Neutrophil (primary cell): ENCODE data around the gene FASN.

Experiments
- H3K27ac ChIP-seq: fragments of 200-600 bp; sonication (generic); 2 replicates; pipeline ENCODE4 v1.5.1; 2016; ENCODE audit warnings: mild to moderate bottlenecking, moderate library complexity
- H3K27me3 ChIP-seq: fragments of 200-600 bp; sonication (generic); 2 replicates; pipeline ENCODE4 v1.6.0; 2016; ENCODE audit warnings: mild to moderate bottlenecking
- H3K36me3 ChIP-seq: fragments of 200-600 bp; sonication (generic); 2 replicates; pipeline ENCODE4 v1.5.1; 2017
- H3K4me1 ChIP-seq, 2 experiments: fragments of 200-600 bp in 1 of 2; sonication (generic) in 1 of 2; 1 replicate in 1 of 2; 2 replicates in 1 of 2; pipeline versions ENCODE4 v1.5.1 to v1.6.1; 2013 to 2016; ENCODE audit warnings: low read depth in 1 of 2, low read length in 1 of 2, mild to moderate bottlenecking in 1 of 2, moderate library complexity in 1 of 2; ENCODE audit not compliant: control insufficient read depth in 1 of 2, insufficient read depth in 1 of 2
- H3K4me3 ChIP-seq, 2 experiments: fragments of 200-600 bp in 1 of 2; sonication (generic) in 1 of 2; 1 replicate in 1 of 2; 2 replicates in 1 of 2; pipeline ENCODE4 v1.5.1; 2013 to 2016; ENCODE audit warnings: low read depth in 1 of 2, low read length in 1 of 2, mild to moderate bottlenecking in 1 of 2, moderate library complexity in 1 of 2
- H3K9me3 ChIP-seq: fragments of 200-600 bp; sonication (generic); 2 replicates; pipeline ENCODE4 v1.5.1; 2016
- TF ChIP-seq, protein P1 (sequence below): fragments of 200-600 bp; sonication (generic); IDR thresholded peaks from 2 replicates; pipeline ENCODE4 v1.5.1; 2016; ENCODE audit warnings: antibody characterized with exemption

Gene FASN

DNA sequence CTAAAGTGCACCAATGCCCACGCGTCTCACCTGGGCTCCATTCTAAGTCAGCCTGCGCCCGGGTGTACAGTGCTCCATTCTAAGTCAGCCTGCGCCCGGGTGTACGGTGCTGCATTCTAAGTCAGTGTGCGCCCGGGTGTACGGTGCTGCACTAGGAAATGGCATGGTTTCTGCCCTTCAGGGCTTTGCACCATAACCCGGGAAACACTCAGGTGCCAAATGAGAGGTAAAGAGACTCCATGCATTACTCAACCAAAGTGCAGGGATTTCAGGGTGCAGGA, 29.2 kb upstream of the FASN start:
- H3K27ac ChIP-seq, result no peak overlapping the region
- H3K36me3 ChIP-seq, result peaks cover 7% of the 10 kb centered on the region
- no peaks in the 10 kb centered on the region for H3K27me3 ChIP-seq
- H3K9me3 ChIP-seq, result no peaks in the 10 kb centered on the region
- TF ChIP-seq, protein P1, sequence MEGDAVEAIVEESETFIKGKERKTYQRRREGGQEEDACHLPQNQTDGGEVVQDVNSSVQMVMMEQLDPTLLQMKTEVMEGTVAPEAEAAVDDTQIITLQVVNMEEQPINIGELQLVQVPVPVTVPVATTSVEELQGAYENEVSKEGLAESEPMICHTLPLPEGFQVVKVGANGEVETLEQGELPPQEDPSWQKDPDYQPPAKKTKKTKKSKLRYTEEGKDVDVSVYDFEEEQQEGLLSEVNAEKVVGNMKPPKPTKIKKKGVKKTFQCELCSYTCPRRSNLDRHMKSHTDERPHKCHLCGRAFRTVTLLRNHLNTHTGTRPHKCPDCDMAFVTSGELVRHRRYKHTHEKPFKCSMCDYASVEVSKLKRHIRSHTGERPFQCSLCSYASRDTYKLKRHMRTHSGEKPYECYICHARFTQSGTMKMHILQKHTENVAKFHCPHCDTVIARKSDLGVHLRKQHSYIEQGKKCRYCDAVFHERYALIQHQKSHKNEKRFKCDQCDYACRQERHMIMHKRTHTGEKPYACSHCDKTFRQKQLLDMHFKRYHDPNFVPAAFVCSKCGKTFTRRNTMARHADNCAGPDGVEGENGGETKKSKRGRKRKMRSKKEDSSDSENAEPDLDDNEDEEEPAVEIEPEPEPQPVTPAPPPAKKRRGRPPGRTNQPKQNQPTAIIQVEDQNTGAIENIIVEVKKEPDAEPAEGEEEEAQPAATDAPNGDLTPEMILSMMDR, result no peak
- no peaks in the 10 kb centered on the region for H3K4me1 ChIP-seq
- no peak overlapping the region for H3K4me3 ChIP-seq

DNA sequence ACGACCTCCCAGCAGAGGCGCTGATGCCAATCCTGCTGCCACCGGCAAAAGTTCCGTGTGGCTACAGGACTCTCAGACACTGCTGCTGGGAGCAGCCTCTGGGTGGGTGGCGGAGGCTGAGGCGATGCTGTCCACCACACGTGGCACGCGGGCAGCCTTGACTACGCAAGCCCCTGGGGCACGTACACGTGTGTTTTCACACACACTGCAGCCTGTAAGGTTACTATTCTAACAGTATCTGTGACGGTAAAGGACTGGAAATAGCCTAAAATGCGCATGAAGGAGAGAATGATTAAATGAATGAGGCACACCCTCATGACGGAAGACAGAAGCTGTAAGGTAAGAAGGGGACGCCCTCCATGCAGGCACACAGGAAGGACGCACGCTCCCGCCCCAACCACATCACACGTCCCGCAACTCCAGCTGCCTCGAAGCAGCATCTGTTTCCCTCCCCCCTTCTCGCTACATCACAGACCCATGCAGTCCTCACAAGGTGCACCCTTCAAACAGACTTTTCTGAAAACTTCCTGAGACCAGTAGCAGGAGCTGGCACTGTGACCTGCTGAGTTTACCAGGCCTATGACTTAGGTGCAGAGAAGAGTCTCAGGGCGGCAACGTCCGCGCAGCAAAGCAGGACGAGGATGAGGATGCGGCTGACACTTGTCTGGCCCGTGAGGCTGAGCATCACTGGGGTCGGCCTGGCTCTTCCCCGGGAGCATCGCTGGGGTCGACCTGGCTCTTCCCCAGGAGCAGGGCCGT, 28.7 kb upstream of the FASN start:
- no peak overlapping the region for H3K4me3 ChIP-seq
- H3K4me1 ChIP-seq, result no peaks in the 10 kb centered on the region
- H3K36me3 ChIP-seq, result peaks cover 7% of the 10 kb centered on the region
- H3K9me3 ChIP-seq, result no peaks in the 10 kb centered on the region
- no peaks in the 10 kb centered on the region for H3K27me3 ChIP-seq
- no peak overlapping the region for H3K27ac ChIP-seq
- TF ChIP-seq, protein P1, result no peak

DNA sequence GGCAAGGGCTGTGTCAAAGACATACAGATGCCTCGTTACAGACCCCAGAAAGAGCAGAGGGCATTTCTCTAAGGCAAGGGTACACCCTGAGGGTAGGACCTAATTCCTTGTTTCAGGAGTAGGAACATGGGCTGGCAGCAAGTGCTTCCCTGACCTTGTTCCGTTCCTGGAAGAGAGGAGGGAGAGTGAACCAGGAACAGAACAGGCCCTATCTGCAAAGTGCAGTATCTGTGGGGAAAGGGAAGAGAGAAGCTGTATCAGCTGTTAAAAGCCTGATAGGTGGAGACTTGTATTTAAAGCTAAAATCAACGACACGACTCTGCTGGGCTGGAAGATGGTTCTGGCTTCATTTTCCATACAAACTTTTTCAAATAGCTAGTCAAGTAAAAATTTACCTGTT, 26.1 kb upstream of the FASN start:
- H3K36me3 ChIP-seq, result peaks cover 7% of the 10 kb centered on the region
- no peak overlapping the region for H3K27ac ChIP-seq
- TF ChIP-seq, protein P1, result no peak

DNA sequence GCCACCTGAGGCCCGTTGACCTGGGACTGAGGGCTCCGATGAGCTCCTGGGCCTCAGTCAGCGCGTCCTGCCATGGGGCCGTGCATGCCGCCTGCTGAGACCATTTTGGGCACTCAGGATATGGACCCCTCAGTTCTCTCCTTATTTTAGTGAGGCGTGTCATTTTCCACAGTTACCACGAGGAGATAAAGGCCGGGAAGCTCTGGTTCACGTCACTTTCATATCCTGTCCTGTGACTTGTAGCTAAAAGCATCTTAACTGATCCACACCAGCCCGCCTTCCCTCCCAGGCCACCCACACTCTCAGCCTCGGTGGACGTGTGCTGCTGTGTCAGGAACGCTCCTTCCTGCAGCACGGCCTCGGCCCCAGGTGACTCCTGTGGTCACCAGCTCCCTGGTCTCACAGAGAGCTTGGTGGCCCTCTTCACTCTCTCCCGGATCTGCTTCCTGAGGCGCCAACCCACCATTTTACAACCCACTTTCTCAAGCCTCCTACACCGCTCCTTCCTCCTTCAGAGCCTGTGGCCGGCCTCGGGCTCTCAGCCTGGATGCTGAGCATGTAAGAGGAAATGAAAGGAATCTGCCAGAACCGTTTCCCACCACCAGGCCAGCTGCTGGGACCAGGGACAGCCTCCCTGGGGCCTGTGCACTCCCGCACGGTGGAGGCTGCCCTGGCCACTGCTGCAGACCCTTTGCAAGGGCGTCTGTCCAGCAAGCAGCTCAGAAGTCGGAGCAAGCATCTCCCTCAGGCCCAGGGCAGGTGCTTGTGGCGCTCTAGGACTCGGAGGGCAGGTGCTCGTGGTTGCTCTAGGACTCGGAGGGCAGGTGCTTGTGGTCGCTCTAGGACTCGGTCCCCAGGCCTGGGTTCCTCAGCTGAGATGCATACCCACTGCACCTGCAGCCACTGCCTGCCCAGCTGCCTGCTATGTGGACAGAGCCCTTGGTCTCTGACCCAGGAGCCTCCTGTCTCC, 23.9 kb upstream of the FASN start:
- H3K4me1 ChIP-seq, result no peaks in the 10 kb centered on the region
- H3K9me3 ChIP-seq, result no peaks in the 10 kb centered on the region
- peaks cover 3% of the 10 kb centered on the region for H3K36me3 ChIP-seq
- no peaks in the 10 kb centered on the region for H3K27me3 ChIP-seq
- no peak overlapping the region for H3K4me3 ChIP-seq
- TF ChIP-seq, protein P1, result no peak
- H3K27ac ChIP-seq, result no peak overlapping the region

More for the DNA sequence above, 26.1 kb upstream of the FASN start:
- Histone ChIP-seq H3K9me3 (no peaks in the 10 kb centered on the region), H3K4me3 (no peak overlapping the region), H3K27me3 (no peaks in the 10 kb centered on the region), H3K4me1 (no peaks in the 10 kb centered on the region)

DNA sequence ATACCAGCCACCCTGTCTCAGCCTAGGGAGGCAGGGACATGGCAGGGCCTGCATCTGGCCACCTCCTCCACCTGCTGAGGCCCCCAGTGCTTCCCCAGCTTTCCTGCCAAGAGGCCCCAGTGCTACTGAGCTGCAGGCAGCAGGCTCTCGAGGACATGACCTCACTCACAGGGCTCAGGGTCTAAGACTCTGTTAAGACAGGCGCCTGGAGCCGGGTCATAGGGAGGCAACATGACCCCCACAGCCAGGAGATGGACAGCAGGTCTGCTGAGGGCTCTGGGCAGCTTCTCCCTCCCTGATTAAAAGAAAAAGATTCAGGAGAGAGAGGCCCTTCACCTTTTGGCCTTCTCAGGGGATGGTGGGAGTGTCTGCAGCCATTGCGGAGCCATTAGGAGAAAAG, 23.2 kb upstream of the FASN start:
- no peaks in the 10 kb centered on the region for H3K4me1 ChIP-seq
- H3K9me3 ChIP-seq, result no peaks in the 10 kb centered on the region
- H3K4me3 ChIP-seq, result no peak overlapping the region
- TF ChIP-seq, protein P1, result no peak
- H3K27ac ChIP-seq, result no peak overlapping the region
- H3K36me3 ChIP-seq, result no peaks in the 10 kb centered on the region
- H3K27me3 ChIP-seq, result no peaks in the 10 kb centered on the region
